ENCODE measurements around the gene SMYD3. TPM values are rescaled to one million over a fixed set of nuclear protein-coding genes. Genes with fewer than 3 reads are reported as not detected.

The SMYD3 gene
- polyA plus RNA-seq, 3 donors, result 4.8 to 12.4 (median 7.1) TPM

GRCh38 chr1:246068217-246068512 lies 438.9 kb downstream of the SMYD3 start:
- WGBS, 3 donors, result 74 to 89% (median 77%) methylated on average over 3 of the region's 3 CpGs
- no peak overlapping the region for H3K27ac ChIP-seq (ENCODE audit: low read depth, low read length)

- WGBS, 3 donors, result 45 to 76% (median 55%) methylated on average over 18 of the region's 18 CpGs
- no peak overlapping the region for H3K27ac ChIP-seq (ENCODE audit: low read depth, low read length)
Observed at GRCh38 chr1:246067432-246068216, 439.5 kb downstream of the SMYD3 start.

- WGBS, 3 donors, result 74 to 83% (median 83%) methylated on average over 3 of the region's 3 CpGs
- H3K27ac ChIP-seq (ENCODE audit: low read depth, low read length), result no peak overlapping the region
Observed at GRCh38 chr1:246066573-246066972, 440.5 kb downstream of the SMYD3 start.

- H3K27ac ChIP-seq (ENCODE audit: low read depth, low read length), result no peak overlapping the region
- WGBS, 3 donors, result 80 to 87% (median 83%) methylated on average over 3 of the region's 3 CpGs
Observed at GRCh38 chr1:246065592-246065991, 441.5 kb downstream of the SMYD3 start.

GRCh38 chr1:246064891-246065290 lies 442.2 kb downstream of the SMYD3 start:
- 85 to 86% (median 86%) methylated on average over 3 of the region's 3 CpGs for WGBS, 3 donors
- no peak overlapping the region for H3K27ac ChIP-seq (ENCODE audit: low read depth, low read length)

GRCh38 chr1:246063013-246063616 lies 444.0 kb downstream of the SMYD3 start:
- no peak overlapping the region for H3K27ac ChIP-seq (ENCODE audit: low read depth, low read length)
- 68 to 91% (median 75%) methylated on average over 5 of the region's 5 CpGs for WGBS, 3 donors

GRCh38 chr1:246058466-246058865 lies 448.6 kb downstream of the SMYD3 start:
- H3K27ac ChIP-seq (ENCODE audit: low read depth, low read length), result no peak overlapping the region
- 41 to 78% (median 62%) methylated on average over 3 of the region's 3 CpGs for WGBS, 3 donors

GRCh38 chr1:246052603-246053002 lies 454.5 kb downstream of the SMYD3 start:
- no peak overlapping the region for H3K27ac ChIP-seq (ENCODE audit: low read depth, low read length)
- 82 to 91% (median 88%) methylated on average over 2 of the region's 2 CpGs for WGBS, 3 donors

GRCh38 chr1:246051909-246052518 lies 455.1 kb downstream of the SMYD3 start:
- no peak overlapping the region for H3K27ac ChIP-seq (ENCODE audit: low read depth, low read length)
- 68 to 79% (median 74%) methylated on average over 4 of the region's 4 CpGs for WGBS, 3 donors

GRCh38 chr1:246048693-246049092 lies 458.4 kb downstream of the SMYD3 start:
- no peak overlapping the region for H3K27ac ChIP-seq (ENCODE audit: low read depth, low read length)
- 74 to 83% (median 79%) methylated on average over 5 of the region's 5 CpGs for WGBS, 3 donors

- 58 to 74% (median 64%) methylated on average over 5 of the region's 5 CpGs for WGBS, 3 donors
Observed at GRCh38 chr1:246043556-246043955, 463.5 kb downstream of the SMYD3 start.

GRCh38 chr1:246041360-246041759 lies 465.7 kb downstream of the SMYD3 start:
- no peak overlapping the region for H3K27ac ChIP-seq (ENCODE audit: low read depth, low read length)
- 70 to 90% (median 81%) methylated on average over 5 of the region's 5 CpGs for whole genome bisulfite sequencing, 3 donors

More at GRCh38 chr1:246043556-246043955, 463.5 kb downstream of the SMYD3 start:
- H3K27ac ChIP-seq (ENCODE audit: low read depth, low read length), result no peak overlapping the region

- WGBS, 3 donors, result 52 to 88% (median 85%) methylated on average over 15 of the region's 15 CpGs
Observed at GRCh38 chr1:246040200-246040890, 466.7 kb downstream of the SMYD3 start.

GRCh38 chr1:246039584-246039983 lies 467.5 kb downstream of the SMYD3 start:
- no peak overlapping the region for H3K27ac ChIP-seq (ENCODE audit: low read depth, low read length)
- 82 to 86% (median 84%) methylated on average over 6 of the region's 6 CpGs for WGBS, 3 donors

More at GRCh38 chr1:246040200-246040890, 466.7 kb downstream of the SMYD3 start:
- H3K27ac ChIP-seq (ENCODE audit: low read depth, low read length), result no peak overlapping the region

GRCh38 chr1:246037832-246038231 lies 469.2 kb downstream of the SMYD3 start:
- 60 to 93% (median 62%) methylated on average over 1 of the region's 1 CpG for WGBS, 3 donors
- no peak overlapping the region for H3K27ac ChIP-seq (ENCODE audit: low read depth, low read length)

GRCh38 chr1:246036175-246036574 lies 470.9 kb downstream of the SMYD3 start:
- no peak overlapping the region for H3K27ac ChIP-seq (ENCODE audit: low read depth, low read length)
- 92 to 96% (median 93%) methylated on average over 1 of the region's 1 CpG for WGBS, 3 donors

- H3K27ac ChIP-seq (ENCODE audit: low read depth, low read length), result no peak overlapping the region
- WGBS, 3 donors, result 43 to 69% (median 51%) methylated on average over 11 of the region's 11 CpGs
Observed at GRCh38 chr1:246035060-246035541, 472.0 kb downstream of the SMYD3 start.

- 78 to 85% (median 81%) methylated on average over 12 of the region's 12 CpGs for WGBS, 3 donors
- no peak overlapping the region for H3K27ac ChIP-seq (ENCODE audit: low read depth, low read length)
Observed at GRCh38 chr1:246034630-246035029, 472.4 kb downstream of the SMYD3 start.

GRCh38 chr1:246032984-246033383 lies 474.1 kb downstream of the SMYD3 start:
- no peak overlapping the region for H3K27ac ChIP-seq (ENCODE audit: low read depth, low read length)
- WGBS, 3 donors, result 80 to 100% (median 90%) methylated on average over 1 of the region's 1 CpG

Measured in adipose tissue (tissue), 3 donors.